HepG2 (cell line): ENCODE results near the gene ASIC3. TPM values are rescaled to one million over a fixed set of nuclear protein-coding genes. Genes with fewer than 3 reads are reported as not detected.

Source experiments
- ARID2 ChIP-seq: sonication (generic); formaldehyde crosslinking; IDR thresholded peaks from 2 replicates; pipeline ENCODE4 v1.8.1; 2022; ENCODE audit warnings: mild to moderate bottlenecking, missing genetic modification reagents, borderline replicate concordance
- CAMTA2 ChIP-seq: sonication (generic); formaldehyde crosslinking; IDR thresholded peaks from 2 replicates; pipeline ENCODE4 v1.4.0; 2020; ENCODE audit warnings: mild to moderate bottlenecking, missing genetic modification reagents, borderline replicate concordance
- CBX1 ChIP-seq: IDR thresholded peaks from one replicate; pipeline ENCODE4 v1.6.1; 2016; ENCODE audit warnings: antibody characterized with exemption, low read depth
- CTCF ChIP-seq: sonication (generic); formaldehyde crosslinking; IDR thresholded peaks from 2 replicates; pipeline ENCODE4 v1.5.0; 2020; ENCODE audit warnings: mild to moderate bottlenecking, missing genetic modification reagents, moderate library complexity
- DR1 ChIP-seq: sonication (generic); formaldehyde crosslinking; IDR thresholded peaks from 2 replicates; pipeline ENCODE4 v1.8.0; 2021; ENCODE audit warnings: mild to moderate bottlenecking, missing genetic modification reagents, inconsistent platforms
- E2F1 ChIP-seq: sonication (generic); formaldehyde crosslinking; IDR thresholded peaks from 2 replicates; pipeline ENCODE4 v1.5.0; 2020; ENCODE audit warnings: missing genetic modification reagents
- HOXA5 ChIP-seq: sonication (generic); formaldehyde crosslinking; IDR thresholded peaks from 2 replicates; pipeline ENCODE4 v1.4.0; 2020; ENCODE audit warnings: missing genetic modification reagents
- IRF9 ChIP-seq: sonication (generic); formaldehyde crosslinking; IDR thresholded peaks from 2 replicates; pipeline ENCODE4 v1.8.0; 2022; ENCODE audit warnings: missing genetic modification reagents, mild to moderate bottlenecking, borderline replicate concordance
- MAX ChIP-seq: IDR thresholded peaks from 2 replicates; pipeline ENCODE4 v1.6.1; 2012; ENCODE audit warnings: inconsistent platforms
- MIER3 ChIP-seq: IDR thresholded peaks from 2 replicates; pipeline ENCODE4 v1.6.1; 2016; ENCODE audit warnings: missing compliant biosample characterization, borderline replicate concordance
- POGZ ChIP-seq: sonication (generic); formaldehyde crosslinking; IDR thresholded peaks from 2 replicates; pipeline ENCODE4 v1.4.0; 2020; ENCODE audit warnings: mild to moderate bottlenecking, missing genetic modification reagents
- PRPF4 ChIP-seq: fragments of 200-400 bp; formaldehyde crosslinking; IDR thresholded peaks from 2 replicates; pipeline ENCODE4 v1.6.1; 2016; ENCODE audit warnings: low read length, low read depth; ENCODE audit not compliant: poor library complexity, severe bottlenecking
- SKIL ChIP-seq: sonication (generic); formaldehyde crosslinking; IDR thresholded peaks from 2 replicates; pipeline ENCODE4 v1.8.0; 2022; ENCODE audit warnings: missing genetic modification reagents, mild to moderate bottlenecking, moderate library complexity, borderline replicate concordance
- SMAD1 ChIP-seq: sonication (generic); formaldehyde crosslinking; IDR thresholded peaks from 2 replicates; pipeline ENCODE4 v1.4.0; 2020; ENCODE audit warnings: missing genetic modification reagents, low read depth, mild to moderate bottlenecking, borderline replicate concordance
- THAP11 ChIP-seq: IDR thresholded peaks from 2 replicates; pipeline ENCODE4 v1.6.1; 2016; ENCODE audit warnings: missing biosample characterization, missing genetic modification reagents
- XRCC5 ChIP-seq: fragments of 200-400 bp; formaldehyde crosslinking; optimal IDR thresholded peaks from 2 replicates; pipeline ENCODE3; 2017; ENCODE audit warnings: mild to moderate bottlenecking, low read length
- ZKSCAN8 ChIP-seq: IDR thresholded peaks from 2 replicates; pipeline ENCODE4 v1.6.1; 2016; ENCODE audit warnings: borderline replicate concordance, missing genetic modification reagents, missing compliant biosample characterization
- ZNF292 ChIP-seq: sonication (generic); formaldehyde crosslinking; IDR thresholded peaks from 2 replicates; pipeline ENCODE4 v1.8.1; 2022; ENCODE audit warnings: mild to moderate bottlenecking, low read depth, missing genetic modification reagents, borderline replicate concordance
- ZNF337 ChIP-seq: sonication (generic); formaldehyde crosslinking; IDR thresholded peaks from 2 replicates; pipeline ENCODE4 v1.5.1; 2020; ENCODE audit warnings: missing genetic modification reagents, low read depth, mild to moderate bottlenecking, borderline replicate concordance
- ZNF563 ChIP-seq: sonication (generic); formaldehyde crosslinking; IDR thresholded peaks from 2 replicates; pipeline ENCODE4 v1.8.0; 2022; ENCODE audit warnings: mild to moderate bottlenecking, moderate library complexity, missing genetic modification reagents
- ZNF629 ChIP-seq: sonication (generic); formaldehyde crosslinking; conservative IDR thresholded peaks from 2 replicates; pipeline ENCODE4 v1.5.0; 2020; ENCODE audit warnings: missing genetic modification reagents
- ZNF652 ChIP-seq: IDR thresholded peaks from 2 replicates; pipeline ENCODE4 v1.6.1; 2016; ENCODE audit warnings: low read depth, borderline replicate concordance
- ZNF713 ChIP-seq: sonication (generic); formaldehyde crosslinking; IDR thresholded peaks from 2 replicates; pipeline ENCODE4 v1.4.0; 2020; ENCODE audit warnings: mild to moderate bottlenecking, missing genetic modification reagents
- ZNF746 ChIP-seq: sonication (generic); formaldehyde crosslinking; IDR thresholded peaks from 2 replicates; pipeline ENCODE4 v1.8.0; 2022; ENCODE audit warnings: mild to moderate bottlenecking, missing genetic modification reagents
- polyA plus RNA-seq, 8 experiments: library from polyadenylated mRNA; depleted of rRNA in 3 of 8; stranded (reverse) in 7 of 8; unstranded in 1 of 8; fragments of >200 nt; fragmentation: Illumina TruSeq in 4 of 8; extraction: Trizol in 4 of 8; gene quantifications; 2 replicates each; pipeline versions ENCODE4 v1.2.1 to v1.2.3, GENCODE V29; 2011 to 2016; ENCODE audit warnings: low read depth in 4 of 8, missing spikeins in 1 of 8, mixed read lengths in 1 of 8; ENCODE audit not compliant: insufficient read depth in 1 of 8
- total RNA-seq, 5 experiments: library from RNA; depleted of rRNA; stranded (reverse); fragments of >200 nt; fragmentation: Illumina TruSeq; extraction: Trizol; gene quantifications; 2 replicates each; pipeline ENCODE4 v1.2.3, GENCODE V29; 2016; ENCODE audit warnings: low read depth in 1 of 5

ASIC3 gene
- total and polyA plus RNA-seq, 2 of the 13 experiments (the other 11 are each of a cell fraction or from before 2014, with no cell fraction given): 0.51 TPM; not detected in 1

- TF ChIP-seq CTCF (CRISPR knock-in tag): peak; percentile 58
- TF ChIP-seq PRPF4: no peak
- no peak for TF ChIP-seq ZKSCAN8 (CRISPR knock-in tag)
- 0 out of 2 replicates have a peak, but pooled peaks have one; percentile 42 for TF ChIP-seq ZNF713
- TF ChIP-seq ZNF746 (CRISPR knock-in tag): peak; percentile 50; the same call in 1 of the 2 replicates
- TF ChIP-seq SMAD1: no peak
- no peak for TF ChIP-seq E2F1 (CRISPR knock-in tag)
- TF ChIP-seq MIER3 (CRISPR knock-in tag): no peak
- TF ChIP-seq ZNF652 (CRISPR knock-in tag): no peak
- no peak for TF ChIP-seq CAMTA2
- no peak for TF ChIP-seq CBX1
- no peak for TF ChIP-seq XRCC5
- no peak for TF ChIP-seq DR1 (CRISPR knock-in tag)
- peak; percentile 76; the same call in 1 of the 2 replicates for TF ChIP-seq THAP11
- no peak for TF ChIP-seq ZNF292 (CRISPR knock-in tag)
- TF ChIP-seq ARID2 (CRISPR knock-in tag): 0 out of 2 replicates have a peak, but pooled peaks have one; percentile 36
- 0 out of 2 replicates have a peak, but pooled peaks have one; percentile 12 for TF ChIP-seq HOXA5
- peak; percentile 17; the same call in 1 of the 2 replicates for TF ChIP-seq MAX
- no peak for TF ChIP-seq POGZ (CRISPR knock-in tag)
- TF ChIP-seq ZNF629 (CRISPR knock-in tag): no peak
- TF ChIP-seq ZNF337 (CRISPR knock-in tag): no peak
- TF ChIP-seq IRF9: 0 out of 2 replicates have a peak, but pooled peaks have one; percentile 0
- no peak for TF ChIP-seq SKIL (CRISPR knock-in tag)
- peak; percentile 8; the same call in 1 of the 2 replicates for TF ChIP-seq ZNF563 (CRISPR knock-in tag)
Measured at GRCh38 chr7:151059367-151060112, 11.2 kb downstream of the ASIC3 start, which contains the start of gene SLC4A2 (continued).
